Stimulated activated CD8-positive, alpha-beta memory T cell treated with anti-CD3 and anti-CD28 coated beads, Interleukin-2, amount 100 ng/mL, for 48 hours (primary cell): ENCODE measurements around the gene GAB4.

Source experiments
- DNase-seq, 2 donors: peaks; one replicate each; pipeline ENCODE4 v3.0.0-alpha.2; 2020; ENCODE audit warnings: low read depth in 2 of 2

GAB4 gene

DNA sequence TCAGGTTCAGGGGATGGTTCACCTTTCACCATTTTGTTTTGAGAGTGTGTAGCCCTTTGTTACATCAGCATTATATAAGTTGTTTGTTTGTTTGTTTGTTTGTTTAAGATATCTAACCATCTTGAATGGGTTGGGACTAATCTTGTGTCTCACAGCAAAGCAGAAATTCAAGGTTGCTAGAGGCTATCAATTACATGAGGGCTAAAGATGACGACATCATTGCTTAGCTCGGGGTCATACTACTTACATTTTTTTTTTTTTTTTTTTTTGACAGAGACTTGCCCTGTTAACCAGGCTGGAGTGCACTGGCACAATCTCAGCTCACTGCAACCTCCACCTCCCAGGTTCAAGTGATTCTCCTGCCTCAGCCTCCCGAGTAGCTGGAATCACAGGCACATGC lies 95.7 kb downstream of the GAB4 start:
- DNase-seq, result no peak
